DMS79 treated with DMSO at 0.1 percent for 48 hours (cell line): Measurements from ENCODE around the gene CCL14.
A peak's percentile ranks its signal among the peaks of the same experiment; 100 is the strongest.
"Not testable (repeated sequence)": the region's sequence is repeated elsewhere in the genome, so short reads cannot be mapped to it uniquely, and the experiment has no call there.

Source experiments
- DNase-seq: peaks from one replicate; lab custom pipeline; 2025; lab: John Stamatoyannopoulos, UW

CCL14 gene

DNA sequence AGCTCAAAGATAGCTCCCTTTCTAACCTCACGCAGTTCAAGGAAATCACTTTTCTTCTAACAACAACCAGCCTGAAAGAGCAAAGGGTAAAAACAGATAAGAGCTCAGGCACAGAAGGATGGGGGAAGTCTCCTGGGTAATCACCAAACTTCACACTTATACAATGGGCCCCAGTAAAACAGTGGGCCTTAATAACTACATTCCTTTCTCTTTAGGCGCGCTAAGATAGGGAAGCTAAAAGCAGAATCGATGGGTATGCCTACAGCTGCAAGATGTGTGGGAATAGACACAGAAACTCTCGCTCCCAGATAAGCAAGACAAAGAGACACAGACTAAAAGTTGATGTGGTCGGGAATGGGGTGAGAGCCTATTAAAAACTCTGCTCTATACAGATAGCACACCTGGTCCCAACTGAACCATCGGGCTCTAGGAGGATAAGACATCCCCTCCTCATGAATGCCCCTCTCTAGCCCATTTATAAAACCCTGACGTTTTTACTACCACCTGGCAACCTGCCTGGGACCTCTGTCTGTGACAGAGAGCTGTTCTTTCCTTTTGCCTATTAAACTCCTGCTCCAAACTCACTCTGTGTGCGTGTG lies 43.8 kb downstream of the CCL14 start:
- peak; percentile 8 for DNase-seq

DNA sequence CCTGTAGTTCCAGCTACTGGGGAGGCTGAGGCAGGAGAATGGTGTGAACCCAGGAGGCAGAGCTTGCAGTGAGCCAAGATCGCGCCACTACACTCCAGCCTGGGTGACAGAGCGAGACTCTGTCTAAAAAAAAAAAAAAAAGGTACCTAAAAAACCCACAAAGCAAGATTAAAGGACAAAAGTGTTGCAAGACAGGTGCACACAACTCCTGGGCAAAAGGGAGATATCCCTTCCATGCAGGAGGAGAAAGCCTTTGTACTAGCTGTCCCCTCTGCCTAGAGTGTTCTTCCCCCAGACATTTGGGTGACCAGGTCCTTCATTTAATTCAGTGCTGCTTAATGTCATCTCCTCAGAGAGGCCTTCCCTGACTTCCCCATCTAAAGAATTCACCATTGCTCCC lies 48.0 kb downstream of the CCL14 start:
- DNase-seq, result not testable (repeated sequence)

DNA sequence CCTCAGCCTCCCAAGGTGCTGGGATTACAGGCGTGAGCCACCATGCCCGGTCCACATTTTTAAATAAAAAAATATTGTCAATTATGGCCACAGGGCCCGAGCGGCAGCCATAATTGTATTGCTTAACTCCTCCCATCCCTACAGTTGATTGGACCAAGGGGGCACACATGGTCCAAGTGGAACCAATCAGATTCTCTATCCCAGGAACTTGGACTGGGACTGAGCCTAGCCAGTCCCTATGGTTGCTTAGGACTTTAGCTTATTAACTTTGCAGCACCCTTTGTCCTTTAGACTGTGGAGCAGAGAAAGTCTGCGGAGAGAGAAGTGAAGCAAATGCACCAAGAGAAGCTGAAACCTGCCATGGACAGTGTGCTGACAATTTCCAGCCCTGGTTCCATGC lies 50.5 kb downstream of the CCL14 start:
- DNase-seq, result no peak

DNA sequence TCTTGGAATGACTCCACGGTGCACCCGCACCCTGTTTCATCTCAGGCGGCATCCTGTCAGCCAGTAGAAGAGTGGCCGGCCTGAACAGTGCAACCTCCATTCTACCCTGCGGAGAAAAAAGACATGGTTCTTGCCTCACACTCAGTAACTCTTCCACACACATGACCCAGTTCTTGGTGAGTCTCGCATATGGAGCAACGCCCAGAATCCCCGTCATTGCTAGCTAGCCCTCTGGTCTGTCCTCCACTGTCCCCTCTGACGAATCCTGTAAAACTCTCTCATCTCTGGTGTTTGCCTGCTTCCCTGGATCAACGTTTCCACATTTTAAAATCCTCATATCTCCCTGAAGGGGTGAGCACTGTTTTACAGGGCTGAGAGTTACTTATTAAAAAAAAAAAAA lies 51.8 kb downstream of the CCL14 start:
- DNase-seq, result no peak
